Kidney epithelial cell (primary cell): ENCODE measurements around the gene GNB2. TPM values are rescaled to one million over a fixed set of nuclear protein-coding genes. Genes with fewer than 3 reads are reported as not detected.
A peak's percentile ranks its signal among the peaks of the same experiment; 100 is the strongest.

Experiments
- DNase-seq: peaks from one replicate; pipeline ENCODE4 v3.0.0-alpha.2; 2010; ENCODE audit warnings: low read depth
- H3K27me3 ChIP-seq: 2 replicates; pipeline ENCODE4 v1.6.0; 2011; ENCODE audit warnings: low read length; ENCODE audit not compliant: control insufficient read depth, insufficient read depth
- H3K36me3 ChIP-seq: 2 replicates; pipeline ENCODE4 v1.5.1; 2011; ENCODE audit warnings: low read length; ENCODE audit not compliant: control insufficient read depth, insufficient read depth
- H3K4me3 ChIP-seq: 2 replicates; pipeline ENCODE4 v1.5.1; 2011; ENCODE audit warnings: low read depth, mild to moderate bottlenecking, control low read depth, low read length
- total RNA-seq: library from RNA; depleted of rRNA; stranded (reverse); fragments of >200 nt; gene quantifications from 2 replicates; pipeline ENCODE4 v1.2.3, GENCODE V29; 2015
- TF ChIP-seq, protein P1 (sequence below): IDR thresholded peaks from 2 replicates; pipeline ENCODE4 v1.5.1; 2011; ENCODE audit warnings: mild to moderate bottlenecking, moderate library complexity, low read length, control low read depth, inconsistent platforms; ENCODE audit not compliant: insufficient read depth, poor library complexity, severe bottlenecking

Gene GNB2
- total RNA-seq, 1 donor from 2014 or later, result 330 TPM

DNA sequence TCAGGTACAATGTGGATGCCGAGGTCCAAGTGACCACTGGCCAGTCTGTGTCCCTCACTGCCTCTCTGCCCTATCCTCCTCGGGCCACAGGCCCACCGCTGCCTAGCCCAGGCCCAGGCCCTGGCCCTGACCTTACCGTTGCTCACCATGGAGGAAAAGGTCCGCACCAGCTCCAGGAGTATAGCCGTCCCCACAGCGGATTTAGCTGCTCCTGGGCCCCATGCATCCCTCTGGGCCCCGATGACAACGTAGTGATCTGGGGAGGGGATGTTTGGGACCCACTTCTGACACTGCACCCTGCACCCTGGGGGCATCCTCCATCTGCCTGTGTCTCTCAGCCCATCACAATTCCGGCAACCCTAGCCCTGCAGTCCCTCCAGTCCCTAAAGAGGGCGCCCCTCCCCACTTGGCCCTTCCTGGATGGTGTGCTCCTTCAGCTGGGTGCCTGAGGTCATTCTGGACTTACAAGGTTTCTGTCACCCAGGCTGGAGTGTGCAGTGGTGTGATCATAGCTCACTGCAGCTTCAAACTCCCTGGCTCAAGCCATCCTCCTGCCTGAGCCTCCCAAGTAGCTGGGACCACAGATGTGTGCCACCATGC, 44.3 kb upstream of the GNB2 start:
- DNase-seq, result no peak
- Histone ChIP-seq H3K4me3 (no peak overlapping the region), H3K27me3 (peaks cover 15% of the 10 kb centered on the region), H3K36me3 (no peaks in the 10 kb centered on the region)
- TF ChIP-seq, protein P1, sequence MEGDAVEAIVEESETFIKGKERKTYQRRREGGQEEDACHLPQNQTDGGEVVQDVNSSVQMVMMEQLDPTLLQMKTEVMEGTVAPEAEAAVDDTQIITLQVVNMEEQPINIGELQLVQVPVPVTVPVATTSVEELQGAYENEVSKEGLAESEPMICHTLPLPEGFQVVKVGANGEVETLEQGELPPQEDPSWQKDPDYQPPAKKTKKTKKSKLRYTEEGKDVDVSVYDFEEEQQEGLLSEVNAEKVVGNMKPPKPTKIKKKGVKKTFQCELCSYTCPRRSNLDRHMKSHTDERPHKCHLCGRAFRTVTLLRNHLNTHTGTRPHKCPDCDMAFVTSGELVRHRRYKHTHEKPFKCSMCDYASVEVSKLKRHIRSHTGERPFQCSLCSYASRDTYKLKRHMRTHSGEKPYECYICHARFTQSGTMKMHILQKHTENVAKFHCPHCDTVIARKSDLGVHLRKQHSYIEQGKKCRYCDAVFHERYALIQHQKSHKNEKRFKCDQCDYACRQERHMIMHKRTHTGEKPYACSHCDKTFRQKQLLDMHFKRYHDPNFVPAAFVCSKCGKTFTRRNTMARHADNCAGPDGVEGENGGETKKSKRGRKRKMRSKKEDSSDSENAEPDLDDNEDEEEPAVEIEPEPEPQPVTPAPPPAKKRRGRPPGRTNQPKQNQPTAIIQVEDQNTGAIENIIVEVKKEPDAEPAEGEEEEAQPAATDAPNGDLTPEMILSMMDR, result peak; percentile 32

DNA sequence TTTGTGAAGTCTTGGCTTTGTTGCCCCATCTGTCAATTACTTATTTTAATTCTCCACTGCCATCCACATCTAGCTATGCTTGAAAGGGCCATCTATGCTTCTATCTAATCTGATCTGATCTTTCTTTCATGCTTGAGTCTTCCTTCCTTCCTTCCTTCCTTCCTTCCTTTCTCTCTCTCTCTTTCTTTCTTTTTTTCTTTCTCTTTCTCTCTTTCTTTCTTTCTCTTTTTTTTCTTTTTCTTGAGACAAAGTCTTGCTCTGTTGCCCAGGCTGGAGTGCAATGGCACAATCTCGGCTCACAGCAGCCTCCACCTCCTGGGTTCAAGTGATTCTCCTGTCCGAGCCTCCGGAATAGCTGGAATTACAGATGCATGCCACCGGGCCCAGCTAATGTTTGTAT, 43.5 kb upstream of the GNB2 start:
- TF ChIP-seq, protein P1, result no peak
- Histone ChIP-seq H3K4me3 (no peak overlapping the region), H3K36me3 (no peaks in the 10 kb centered on the region), H3K27me3 (peaks cover 17% of the 10 kb centered on the region)
- no peak for DNase-seq

DNA sequence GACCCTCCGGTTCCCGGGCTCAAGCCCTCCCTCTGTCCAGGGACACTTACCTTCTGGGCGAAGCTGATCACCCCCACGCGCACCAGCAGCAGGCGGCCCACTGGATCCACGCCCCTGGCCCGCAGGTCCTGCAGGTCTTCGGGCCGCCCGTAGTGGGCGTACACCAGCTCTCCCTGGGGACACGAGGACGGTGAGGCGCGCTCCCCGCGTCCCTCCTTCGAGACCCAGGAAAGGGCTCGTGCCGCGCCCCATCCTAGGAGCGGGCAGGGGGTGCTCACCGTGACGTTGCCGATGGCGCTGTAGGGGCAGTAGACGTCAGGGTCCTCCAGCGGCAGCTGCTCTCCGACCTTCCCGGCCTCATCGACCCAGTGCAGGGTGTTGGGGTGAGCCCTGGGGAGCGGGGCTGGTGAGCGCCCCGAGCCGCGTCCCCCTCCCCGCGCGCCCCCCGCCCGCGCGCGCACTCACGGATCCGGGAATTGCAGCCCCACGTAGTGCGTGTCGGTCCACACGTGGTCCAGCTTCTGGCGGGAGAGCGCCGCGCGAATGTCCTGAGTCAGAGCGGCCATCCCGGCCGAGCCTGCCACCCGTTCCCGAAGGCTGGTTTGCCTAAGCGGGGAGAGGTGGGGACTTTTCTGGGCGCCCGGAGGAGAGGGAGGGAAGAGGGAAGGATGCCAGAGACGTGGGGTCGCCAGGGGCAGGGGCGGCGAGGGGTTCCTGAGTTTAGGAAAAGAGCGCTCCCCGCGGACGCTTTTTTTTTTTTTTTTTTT, 40.4 kb upstream of the GNB2 start:
- no peaks in the 10 kb centered on the region for H3K36me3 ChIP-seq
- no peak for DNase-seq
- peak overlapping the region; percentile 22 for H3K4me3 ChIP-seq
- H3K27me3 ChIP-seq, result peaks cover 17% of the 10 kb centered on the region
- TF ChIP-seq, protein P1, result peak; percentile 55

DNA sequence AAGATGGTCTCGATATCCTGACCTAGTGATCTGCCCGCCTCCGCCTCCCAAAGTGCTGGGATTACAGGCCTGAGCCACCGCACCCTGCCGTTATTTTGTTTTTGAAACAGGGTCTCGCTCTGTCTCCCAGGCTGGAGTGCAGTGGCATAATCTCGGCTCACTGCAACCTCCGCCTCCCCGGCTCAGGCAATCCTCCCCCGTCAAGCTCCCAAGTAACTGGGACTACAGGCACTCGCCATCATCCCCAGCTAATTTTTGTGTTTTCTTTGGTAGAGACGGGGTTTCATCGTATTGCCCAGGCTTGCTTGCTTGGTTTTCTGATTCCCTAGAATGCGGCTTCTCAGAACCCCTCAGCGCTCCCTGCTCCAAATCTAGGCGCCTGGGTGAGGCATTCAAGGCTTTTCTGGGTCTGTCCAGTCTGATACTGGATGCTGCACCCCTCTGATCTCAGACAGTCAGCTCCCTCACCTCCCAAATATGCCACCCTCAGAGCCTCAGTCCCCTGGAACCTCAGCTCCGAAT, 33.5 kb upstream of the GNB2 start:
- DNase-seq, result no peak
- Histone ChIP-seq H3K36me3 (no peaks in the 10 kb centered on the region), H3K27me3 (peaks cover 15% of the 10 kb centered on the region), H3K4me3 (no peak overlapping the region)
- TF ChIP-seq, protein P1, result no peak

DNA sequence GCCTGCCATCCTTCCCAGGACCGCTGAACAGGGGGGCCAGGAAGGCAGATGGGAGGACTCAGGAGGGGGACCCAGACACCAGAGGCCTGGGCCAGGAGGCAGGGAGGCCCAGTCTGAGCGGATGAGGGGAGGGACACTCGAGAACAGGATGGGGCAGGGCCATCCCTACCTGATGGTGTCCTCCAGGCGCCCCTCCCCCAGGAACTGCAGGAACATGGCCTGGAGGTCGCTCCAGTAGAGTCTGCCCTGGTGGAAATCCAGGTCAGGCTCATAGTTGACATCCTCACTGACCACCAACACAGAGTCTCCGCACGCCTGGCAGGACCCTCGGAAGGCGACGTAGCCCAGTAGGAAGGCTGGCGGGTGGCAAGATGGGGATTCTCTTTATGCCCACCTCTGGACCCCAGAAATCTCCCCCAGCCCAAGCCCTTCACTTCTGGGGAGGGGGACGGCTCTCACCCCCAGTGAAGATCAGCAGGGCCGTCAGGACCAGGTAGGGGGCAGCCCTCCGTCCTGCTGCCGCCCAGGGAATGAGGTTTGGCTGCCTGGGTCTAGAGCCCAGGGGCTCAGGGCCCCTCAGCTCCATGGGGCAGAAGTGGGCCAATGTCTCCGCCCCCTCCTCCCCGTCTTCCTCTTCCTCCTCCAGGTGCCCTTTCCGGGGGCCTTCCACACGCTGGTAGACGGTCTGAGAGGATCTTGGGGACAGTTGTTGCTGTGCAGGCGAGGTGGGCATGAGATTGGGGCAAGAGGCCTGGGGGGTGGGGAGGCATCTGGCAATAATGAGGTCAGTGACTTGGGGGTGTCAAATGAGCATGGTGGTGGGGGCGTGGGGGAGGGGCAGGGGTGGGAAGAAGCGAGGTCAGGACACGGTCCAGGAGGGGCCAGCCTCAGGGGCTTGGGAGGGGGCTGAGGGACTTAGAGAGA, 32.8 kb upstream of the GNB2 start:
- TF ChIP-seq, protein P1, result no peak
- Histone ChIP-seq H3K4me3 (no peak overlapping the region), H3K27me3 (peaks cover 18% of the 10 kb centered on the region), H3K36me3 (no peaks in the 10 kb centered on the region)
- DNase-seq, result no peak
